Stomach (tissue), 4 donors: Measurements from ENCODE around the gene EML4.

Experiments
- CTCF ChIP-seq, 7 experiments: fragments of 450-650 bp in 4 of 7; fragments of 200-600 bp in 3 of 7; sonication (generic) in 3 of 7; IDR thresholded peaks; one replicate each; pipeline ENCODE4 v1.5.1; 2016 to 2019; ENCODE audit warnings: antibody characterized with exemption in 7 of 7, control low read depth in 2 of 7, mild to moderate bottlenecking in 1 of 7
- EP300 ChIP-seq: sonication (generic); formaldehyde crosslinking; IDR thresholded peaks from one replicate; pipeline ENCODE4 v1.6.1; 2017; ENCODE audit warnings: antibody characterized with exemption
- POLR2A ChIP-seq, 4 donors: fragments of 450-650 bp; IDR thresholded peaks; one replicate each; pipeline ENCODE4 v1.6.1; 2016; ENCODE audit warnings: antibody characterized with exemption in 4 of 4, control low read depth in 2 of 4, mild to moderate bottlenecking in 1 of 4, moderate library complexity in 1 of 4

- no peak for TF ChIP-seq CTCF (IDR thresholded peaks at IDR 0.05)
- TF ChIP-seq EP300: no peak
- TF ChIP-seq POLR2A (IDR thresholded peaks at IDR 0.05): no peak
Observed at GRCh38 chr2:42218712-42219111, 49.6 kb downstream of the EML4 start.
